ENCODE results near the gene ZNF846.
"Not testable (repeated sequence)": the region's sequence is repeated elsewhere in the genome, so short reads cannot be mapped to it uniquely, and the experiment has no call there.

The ZNF846 gene

GRCh38 chr19:9792206-9793070, 23.9 kb upstream of the ZNF846 start:
- H3K27ac ChIP-seq (ENCODE audit: low read depth, low read length): peak overlapping the region; percentile 87
- no peaks in the 10 kb centered on the region for H3K36me3 ChIP-seq (ENCODE audit: insufficient read depth, low read length)
- H3K27me3 ChIP-seq (ENCODE audit: insufficient read depth, low read length): no peaks in the 10 kb centered on the region
- peak overlapping the region; percentile 82 for H3K9ac ChIP-seq (ENCODE audit: low read depth, low read length)
- under 1% methylated on average over 59 of the region's 70 CpGs for WGBS
- H3K4me3 ChIP-seq (ENCODE audit: low read length): peak overlapping the region; percentile 74
- no peaks in the 10 kb centered on the region for H3K9me3 ChIP-seq (ENCODE audit: insufficient read depth, low read depth, low read length)
- 0 out of 2 replicates have a peak, but pooled peaks cover 4% of the 10 kb centered on the region for H3K4me1 ChIP-seq (ENCODE audit: insufficient read depth, low read length)

GRCh38 chr19:9791552-9792205, 23.1 kb upstream of the ZNF846 start:
- no peak overlapping the region for H3K9ac ChIP-seq (ENCODE audit: low read depth, low read length)
- no peaks in the 10 kb centered on the region for H3K36me3 ChIP-seq (ENCODE audit: insufficient read depth, low read length)
- H3K27ac ChIP-seq (ENCODE audit: low read depth, low read length): no peak overlapping the region; the same call in 1 of the 2 replicates
- H3K4me1 ChIP-seq (ENCODE audit: insufficient read depth, low read length): 0 out of 2 replicates have a peak, but pooled peaks cover 4% of the 10 kb centered on the region
- peak overlapping the region; percentile 74 for H3K4me3 ChIP-seq (ENCODE audit: low read length)
- no peaks in the 10 kb centered on the region for H3K27me3 ChIP-seq (ENCODE audit: insufficient read depth, low read length)
- 1% methylated on average over 40 of the region's 50 CpGs for WGBS
- H3K9me3 ChIP-seq (ENCODE audit: insufficient read depth, low read depth, low read length): no peaks in the 10 kb centered on the region

GRCh38 chr19:9791073-9791367, 22.5 kb upstream of the ZNF846 start:
- not testable (repeated sequence) for H3K9me3 ChIP-seq (ENCODE audit: insufficient read depth, low read depth, low read length); H3K36me3 ChIP-seq (ENCODE audit: insufficient read depth, low read length); H3K27ac ChIP-seq (ENCODE audit: low read depth, low read length); H3K9ac ChIP-seq (ENCODE audit: low read depth, low read length); H3K4me1 ChIP-seq (ENCODE audit: insufficient read depth, low read length); H3K27me3 ChIP-seq (ENCODE audit: insufficient read depth, low read length)
- H3K4me3 ChIP-seq (ENCODE audit: low read length): peak overlapping the region; percentile 54
- 86% methylated on average over 6 of the region's 6 CpGs for WGBS

- 70% methylated on average over 5 of the region's 5 CpGs for WGBS
- not testable (repeated sequence) for H3K4me1 ChIP-seq (ENCODE audit: insufficient read depth, low read length); H3K27me3 ChIP-seq (ENCODE audit: insufficient read depth, low read length); H3K36me3 ChIP-seq (ENCODE audit: insufficient read depth, low read length); H3K4me3 ChIP-seq (ENCODE audit: low read length); H3K9me3 ChIP-seq (ENCODE audit: insufficient read depth, low read depth, low read length); H3K9ac ChIP-seq (ENCODE audit: low read depth, low read length)
- H3K27ac ChIP-seq (ENCODE audit: low read depth, low read length): peak overlapping the region; percentile 55; the same call in 1 of the 2 replicates
Observed at GRCh38 chr19:9789579-9789978, 21.0 kb upstream of the ZNF846 start.

- 82% methylated on average over 11 of the region's 11 CpGs for WGBS
- Histone ChIP-seq H3K36me3 (ENCODE audit: insufficient read depth, low read length) (no peaks in the 10 kb centered on the region), H3K27me3 (ENCODE audit: insufficient read depth, low read length) (no peaks in the 10 kb centered on the region), H3K4me1 (ENCODE audit: insufficient read depth, low read length) (peaks cover 14% of the 10 kb centered on the region), H3K9me3 (ENCODE audit: insufficient read depth, low read depth, low read length) (no peaks in the 10 kb centered on the region), H3K9ac (ENCODE audit: low read depth, low read length) (no peak overlapping the region), H3K4me3 (ENCODE audit: low read length) (no peak overlapping the region), H3K27ac (ENCODE audit: low read depth, low read length) (no peak overlapping the region)
Observed at GRCh38 chr19:9789066-9789465, 20.5 kb upstream of the ZNF846 start.

- WGBS: 96% methylated on average over 13 of the region's 13 CpGs
- H3K4me3 ChIP-seq (ENCODE audit: low read length); H3K27me3 ChIP-seq (ENCODE audit: insufficient read depth, low read length); H3K9ac ChIP-seq (ENCODE audit: low read depth, low read length); H3K36me3 ChIP-seq (ENCODE audit: insufficient read depth, low read length); H3K27ac ChIP-seq (ENCODE audit: low read depth, low read length); H3K9me3 ChIP-seq (ENCODE audit: insufficient read depth, low read depth, low read length): not testable (repeated sequence)
- H3K4me1 ChIP-seq (ENCODE audit: insufficient read depth, low read length): peaks cover 16% of the 10 kb centered on the region
Observed at GRCh38 chr19:9788604-9789003, 20.1 kb upstream of the ZNF846 start.

- no peak overlapping the region; the same call in 1 of the 2 replicates for H3K27ac ChIP-seq (ENCODE audit: low read depth, low read length)
- H3K9me3 ChIP-seq (ENCODE audit: insufficient read depth, low read depth, low read length): no peaks in the 10 kb centered on the region
- no peaks in the 10 kb centered on the region for H3K36me3 ChIP-seq (ENCODE audit: insufficient read depth, low read length)
- H3K27me3 ChIP-seq (ENCODE audit: insufficient read depth, low read length): no peaks in the 10 kb centered on the region
- WGBS: 94% methylated on average over 8 of the region's 8 CpGs
- peaks cover 16% of the 10 kb centered on the region for H3K4me1 ChIP-seq (ENCODE audit: insufficient read depth, low read length)
- H3K9ac ChIP-seq (ENCODE audit: low read depth, low read length): no peak overlapping the region
- no peak overlapping the region for H3K4me3 ChIP-seq (ENCODE audit: low read length)
Observed at GRCh38 chr19:9786819-9787218, 18.3 kb upstream of the ZNF846 start.

- Histone ChIP-seq H3K4me3 (ENCODE audit: low read length) (peak overlapping the region; percentile 88), H3K27me3 (ENCODE audit: insufficient read depth, low read length) (no peaks in the 10 kb centered on the region), H3K4me1 (ENCODE audit: insufficient read depth, low read length) (peaks cover 16% of the 10 kb centered on the region), H3K9me3 (ENCODE audit: insufficient read depth, low read depth, low read length) (no peaks in the 10 kb centered on the region), H3K27ac (ENCODE audit: low read depth, low read length) (peak overlapping the region; percentile 99; the same call in 1 of the 2 replicates), H3K9ac (ENCODE audit: low read depth, low read length) (peak overlapping the region; percentile 89; the same call in 1 of the 2 replicates), H3K36me3 (ENCODE audit: insufficient read depth, low read length) (no peaks in the 10 kb centered on the region)
- 51% methylated on average over 9 of the region's 9 CpGs for WGBS
Observed at GRCh38 chr19:9786342-9786741, 17.8 kb upstream of the ZNF846 start.

GRCh38 chr19:9785367-9786331, 17.1 kb upstream of the ZNF846 start:
- Histone ChIP-seq H3K9ac (ENCODE audit: low read depth, low read length) (peak overlapping the region; percentile 89), H3K4me3 (ENCODE audit: low read length) (peak overlapping the region; percentile 88), H3K27me3 (ENCODE audit: insufficient read depth, low read length) (no peaks in the 10 kb centered on the region), H3K36me3 (ENCODE audit: insufficient read depth, low read length) (no peaks in the 10 kb centered on the region), H3K9me3 (ENCODE audit: insufficient read depth, low read depth, low read length) (no peaks in the 10 kb centered on the region), H3K27ac (ENCODE audit: low read depth, low read length) (peak overlapping the region; percentile 99), H3K4me1 (ENCODE audit: insufficient read depth, low read length) (peaks cover 16% of the 10 kb centered on the region)
- under 1% methylated on average over 62 of the region's 74 CpGs for WGBS

GRCh38 chr19:9784163-9784496, 15.6 kb upstream of the ZNF846 start:
- Histone ChIP-seq H3K9ac (ENCODE audit: low read depth, low read length) (peak overlapping the region; percentile 81; the same call in 1 of the 2 replicates), H3K4me3 (ENCODE audit: low read length) (peak overlapping the region; percentile 68; the same call in 1 of the 2 replicates), H3K4me1 (ENCODE audit: insufficient read depth, low read length) (peaks cover 12% of the 10 kb centered on the region), H3K27ac (ENCODE audit: low read depth, low read length) (peak overlapping the region; percentile 62; the same call in 1 of the 2 replicates)
- not testable (repeated sequence) for H3K27me3 ChIP-seq (ENCODE audit: insufficient read depth, low read length); H3K36me3 ChIP-seq (ENCODE audit: insufficient read depth, low read length); H3K9me3 ChIP-seq (ENCODE audit: insufficient read depth, low read depth, low read length)
- 90% methylated on average over 6 of the region's 6 CpGs for WGBS

- no peak overlapping the region for H3K4me3 ChIP-seq (ENCODE audit: low read length)
- H3K27ac ChIP-seq (ENCODE audit: low read depth, low read length): no peak overlapping the region
- H3K4me1 ChIP-seq (ENCODE audit: insufficient read depth, low read length): peaks cover 12% of the 10 kb centered on the region
- H3K9me3 ChIP-seq (ENCODE audit: insufficient read depth, low read depth, low read length): no peaks in the 10 kb centered on the region
- no peaks in the 10 kb centered on the region for H3K27me3 ChIP-seq (ENCODE audit: insufficient read depth, low read length)
- H3K36me3 ChIP-seq (ENCODE audit: insufficient read depth, low read length): no peaks in the 10 kb centered on the region
- H3K9ac ChIP-seq (ENCODE audit: low read depth, low read length): no peak overlapping the region
- 91% methylated on average over 2 of the region's 2 CpGs for WGBS
Observed at GRCh38 chr19:9782338-9782737, 13.8 kb upstream of the ZNF846 start.
